ENCODE results near the gene MED6. TPM values are rescaled to one million over a fixed set of nuclear protein-coding genes. Genes with fewer than 3 reads are reported as not detected.

MED6 gene
- total RNA-seq, 1 donor from 2014 or later: 55.2 TPM

DNA sequence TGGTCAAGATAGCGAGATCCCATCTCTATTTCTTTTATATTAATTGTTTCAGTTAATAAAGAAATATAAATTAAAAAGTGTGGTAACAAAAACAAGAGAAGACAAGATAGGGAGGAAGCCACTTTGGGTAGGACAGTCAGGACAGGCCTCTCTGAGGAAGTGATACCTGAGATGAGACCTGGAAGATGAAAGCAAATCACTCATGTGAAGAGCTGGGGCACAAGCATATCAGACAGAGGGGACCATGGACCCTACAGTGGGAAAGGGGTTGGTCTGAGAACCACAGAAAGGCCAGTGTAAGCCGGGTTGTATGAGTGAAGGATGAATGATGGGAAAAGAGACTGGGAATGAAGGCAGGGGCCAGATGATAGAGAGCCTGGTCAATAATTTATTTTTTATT lies 1.8 kb upstream of the MED6 start:
- H3K9me3 Mint-ChIP-seq (ENCODE audit: unreplicated experiment): no peaks in the 10 kb centered on the region
- TF ChIP-seq, protein P1, sequence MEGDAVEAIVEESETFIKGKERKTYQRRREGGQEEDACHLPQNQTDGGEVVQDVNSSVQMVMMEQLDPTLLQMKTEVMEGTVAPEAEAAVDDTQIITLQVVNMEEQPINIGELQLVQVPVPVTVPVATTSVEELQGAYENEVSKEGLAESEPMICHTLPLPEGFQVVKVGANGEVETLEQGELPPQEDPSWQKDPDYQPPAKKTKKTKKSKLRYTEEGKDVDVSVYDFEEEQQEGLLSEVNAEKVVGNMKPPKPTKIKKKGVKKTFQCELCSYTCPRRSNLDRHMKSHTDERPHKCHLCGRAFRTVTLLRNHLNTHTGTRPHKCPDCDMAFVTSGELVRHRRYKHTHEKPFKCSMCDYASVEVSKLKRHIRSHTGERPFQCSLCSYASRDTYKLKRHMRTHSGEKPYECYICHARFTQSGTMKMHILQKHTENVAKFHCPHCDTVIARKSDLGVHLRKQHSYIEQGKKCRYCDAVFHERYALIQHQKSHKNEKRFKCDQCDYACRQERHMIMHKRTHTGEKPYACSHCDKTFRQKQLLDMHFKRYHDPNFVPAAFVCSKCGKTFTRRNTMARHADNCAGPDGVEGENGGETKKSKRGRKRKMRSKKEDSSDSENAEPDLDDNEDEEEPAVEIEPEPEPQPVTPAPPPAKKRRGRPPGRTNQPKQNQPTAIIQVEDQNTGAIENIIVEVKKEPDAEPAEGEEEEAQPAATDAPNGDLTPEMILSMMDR (IDR thresholded peaks at IDR 0.05; ENCODE audit: partially characterized antibody, unreplicated experiment): no peak
- peaks cover 7% of the 10 kb centered on the region for H3K27me3 Mint-ChIP-seq (ENCODE audit: unreplicated experiment)
- peaks cover 6% of the 10 kb centered on the region for H3K4me1 Mint-ChIP-seq (ENCODE audit: low read depth, unreplicated experiment)
- no peak for DNase-seq
- no peaks in the 10 kb centered on the region for H3K36me3 Mint-ChIP-seq (ENCODE audit: unreplicated experiment)
- no peak overlapping the region for H3K27ac Mint-ChIP-seq (ENCODE audit: unreplicated experiment)
- H3K4me3 Mint-ChIP-seq (ENCODE audit: unreplicated experiment): no peak overlapping the region

DNA sequence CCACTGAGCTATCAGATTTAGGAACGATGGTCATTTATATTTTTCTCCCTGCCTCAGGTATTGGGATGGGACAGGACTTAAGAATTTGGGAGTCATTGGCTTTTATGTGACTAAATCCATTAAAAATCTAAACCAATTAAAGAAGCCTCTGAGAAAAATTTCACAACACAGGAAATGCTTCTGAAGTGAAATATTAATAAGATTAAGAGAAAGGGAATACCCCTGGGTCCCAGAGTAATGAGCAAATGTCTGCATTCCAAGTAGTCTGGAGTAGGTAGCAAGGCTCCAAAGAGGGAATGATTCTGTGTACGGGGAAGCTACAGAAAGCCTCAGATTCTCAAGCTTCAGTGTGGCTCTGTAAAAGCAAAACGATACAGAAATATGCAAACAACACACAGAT lies 707 bp upstream of the MED6 start:
- H3K9me3 Mint-ChIP-seq (ENCODE audit: unreplicated experiment): no peaks in the 10 kb centered on the region
- peak overlapping the region; percentile 91 for H3K4me3 Mint-ChIP-seq (ENCODE audit: unreplicated experiment)
- H3K4me1 Mint-ChIP-seq (ENCODE audit: low read depth, unreplicated experiment): peaks cover 6% of the 10 kb centered on the region
- H3K36me3 Mint-ChIP-seq (ENCODE audit: unreplicated experiment): no peaks in the 10 kb centered on the region
- peaks cover 6% of the 10 kb centered on the region for H3K27me3 Mint-ChIP-seq (ENCODE audit: unreplicated experiment)
- TF ChIP-seq, protein P1 (IDR thresholded peaks at IDR 0.05; ENCODE audit: partially characterized antibody, unreplicated experiment): no peak
- DNase-seq: no peak
- peak overlapping the region; percentile 62 for H3K27ac Mint-ChIP-seq (ENCODE audit: unreplicated experiment)

DNA sequence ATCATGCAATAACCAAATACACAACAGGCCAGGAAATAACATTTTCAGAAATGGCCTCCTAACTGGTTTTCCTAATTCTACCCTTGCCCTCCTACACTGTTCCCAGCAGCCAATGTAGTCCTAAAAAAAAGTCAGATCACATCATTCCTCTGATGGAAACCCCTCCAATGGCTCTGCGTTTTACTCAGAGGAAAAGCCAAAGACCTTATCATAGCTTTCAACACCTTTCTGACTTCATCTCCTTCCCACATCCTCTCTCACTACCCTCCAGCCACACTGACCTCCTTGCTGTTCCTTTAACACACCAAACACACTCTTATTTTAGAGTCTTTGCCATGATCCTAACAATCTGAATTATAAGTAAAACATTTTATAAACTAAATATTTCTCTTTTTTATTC lies 1.1 kb downstream of the MED6 start:
- peak overlapping the region; percentile 99 for H3K4me3 Mint-ChIP-seq (ENCODE audit: unreplicated experiment)
- no peaks in the 10 kb centered on the region for H3K36me3 Mint-ChIP-seq (ENCODE audit: unreplicated experiment)
- no peak overlapping the region for H3K27ac Mint-ChIP-seq (ENCODE audit: unreplicated experiment)
- TF ChIP-seq, protein P1 (IDR thresholded peaks at IDR 0.05; ENCODE audit: partially characterized antibody, unreplicated experiment): no peak
- no peak for DNase-seq
- H3K9me3 Mint-ChIP-seq (ENCODE audit: unreplicated experiment): no peaks in the 10 kb centered on the region
- H3K27me3 Mint-ChIP-seq (ENCODE audit: unreplicated experiment): peaks cover 5% of the 10 kb centered on the region
- peaks cover 6% of the 10 kb centered on the region for H3K4me1 Mint-ChIP-seq (ENCODE audit: low read depth, unreplicated experiment)

DNA sequence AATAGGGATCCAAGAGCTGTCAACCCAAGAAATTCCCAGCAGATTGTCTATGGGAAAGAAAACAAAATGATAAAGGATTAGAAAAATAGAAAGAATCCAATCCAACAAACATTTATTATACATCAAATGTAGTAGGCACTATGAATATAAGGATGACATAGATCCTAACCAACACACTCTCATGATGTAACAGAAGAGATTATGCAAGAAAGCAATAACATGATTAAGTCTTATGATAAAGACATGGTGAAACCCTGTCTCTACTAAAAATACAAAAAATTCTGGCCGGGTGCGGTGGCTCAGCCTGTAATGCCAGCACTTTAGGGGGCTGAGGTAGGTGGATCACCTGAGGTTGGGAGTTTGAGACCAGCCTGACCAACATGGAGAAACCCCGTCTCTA lies 2.7 kb downstream of the MED6 start:
- Mint-ChIP-seq H3K36me3 (ENCODE audit: unreplicated experiment) (no peaks in the 10 kb centered on the region), H3K4me1 (ENCODE audit: low read depth, unreplicated experiment) (peaks cover 6% of the 10 kb centered on the region), H3K9me3 (ENCODE audit: unreplicated experiment) (no peaks in the 10 kb centered on the region), H3K27ac (ENCODE audit: unreplicated experiment) (no peak overlapping the region), H3K4me3 (ENCODE audit: unreplicated experiment) (no peak overlapping the region), H3K27me3 (ENCODE audit: unreplicated experiment) (peaks cover 5% of the 10 kb centered on the region)
- TF ChIP-seq, protein P1 (IDR thresholded peaks at IDR 0.05; ENCODE audit: partially characterized antibody, unreplicated experiment): no peak
- DNase-seq: no peak

DNA sequence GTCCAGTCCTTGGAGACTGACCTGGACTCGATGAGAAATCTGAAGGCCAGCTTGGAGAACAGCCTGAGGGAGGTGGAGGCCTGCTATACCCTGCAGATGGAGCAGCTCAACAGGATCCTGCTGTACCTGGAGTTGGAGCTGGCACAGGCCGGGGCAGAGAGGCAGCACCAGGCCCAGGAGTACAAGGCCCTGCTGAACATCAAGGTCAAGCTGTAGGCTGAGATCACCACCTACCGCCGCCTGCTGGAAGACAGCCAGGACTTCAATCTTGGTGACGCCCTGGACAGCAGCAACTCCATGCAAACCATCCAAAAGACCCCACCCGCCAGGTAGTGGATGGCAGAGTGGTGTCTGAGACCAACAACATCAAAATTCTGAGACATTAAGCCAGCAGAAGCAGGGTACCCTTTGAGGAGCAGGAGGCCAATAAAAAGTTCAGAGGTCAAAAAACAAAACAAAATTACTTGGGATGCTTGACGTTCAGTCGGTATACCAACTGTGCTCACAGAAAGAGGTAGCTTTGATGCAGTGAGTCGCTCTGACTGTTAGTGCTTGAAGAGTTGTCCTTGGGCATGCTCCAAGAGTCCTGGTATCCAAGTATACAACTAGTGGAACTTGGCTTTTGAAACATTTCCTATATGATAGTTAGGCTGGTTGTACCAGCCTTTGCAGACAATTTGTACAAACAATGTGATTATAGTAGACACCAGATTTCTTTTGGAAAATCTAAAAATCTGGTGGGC lies 4.8 kb downstream of the MED6 start:
- Mint-ChIP-seq H3K27ac (ENCODE audit: unreplicated experiment) (no peak overlapping the region), H3K4me1 (ENCODE audit: low read depth, unreplicated experiment) (peaks cover 6% of the 10 kb centered on the region), H3K4me3 (ENCODE audit: unreplicated experiment) (no peak overlapping the region), H3K9me3 (ENCODE audit: unreplicated experiment) (no peaks in the 10 kb centered on the region), H3K27me3 (ENCODE audit: unreplicated experiment) (no peaks in the 10 kb centered on the region), H3K36me3 (ENCODE audit: unreplicated experiment) (no peaks in the 10 kb centered on the region)
- no peak for DNase-seq
- TF ChIP-seq, protein P1 (IDR thresholded peaks at IDR 0.05; ENCODE audit: partially characterized antibody, unreplicated experiment): no peak
